OCI-LY3 (cell line): ENCODE results near the gene GOLGA8T.
"Not testable (repeated sequence)": the region's sequence is repeated elsewhere in the genome, so short reads cannot be mapped to it uniquely, and the experiment has no call there.

Experiments used
- EZH2phosphoT487 ChIP-seq: fragments of 200-600 bp; shearing (Covaris generic); IDR thresholded peaks from 2 replicates; pipeline ENCODE4 v1.6.1; 2018; ENCODE audit warnings: antibody characterized with exemption, mixed run types, low read depth
- TF ChIP-seq, protein P1 (sequence below): fragments of 200-600, 300-600 bp; sonication (generic); IDR thresholded peaks from 2 replicates; pipeline ENCODE4 v1.5.1; 2014; ENCODE audit warnings: antibody characterized with exemption, low read length, low read depth

DNA sequence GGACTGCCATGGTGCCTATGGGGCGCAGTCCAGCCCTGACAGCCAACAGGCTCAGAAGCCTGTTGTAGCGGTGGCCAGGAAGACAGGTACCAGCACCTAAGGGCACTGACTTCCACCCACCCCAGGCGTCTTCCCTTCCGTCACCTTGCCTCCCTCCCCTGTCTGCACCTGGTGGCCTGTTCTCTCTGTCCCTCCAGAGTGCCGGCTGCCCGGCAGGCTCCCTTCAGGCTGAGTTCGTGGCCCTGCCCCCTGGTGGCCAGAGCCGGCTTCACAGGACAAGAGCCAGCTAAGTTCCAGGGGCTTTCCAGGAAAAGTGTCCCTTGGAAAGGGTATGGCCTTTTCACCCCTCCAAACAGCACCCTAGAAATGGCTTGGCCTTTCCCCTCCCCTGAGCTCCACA, 15.0 kb downstream of the GOLGA8T start:
- TF ChIP-seq, protein P1, sequence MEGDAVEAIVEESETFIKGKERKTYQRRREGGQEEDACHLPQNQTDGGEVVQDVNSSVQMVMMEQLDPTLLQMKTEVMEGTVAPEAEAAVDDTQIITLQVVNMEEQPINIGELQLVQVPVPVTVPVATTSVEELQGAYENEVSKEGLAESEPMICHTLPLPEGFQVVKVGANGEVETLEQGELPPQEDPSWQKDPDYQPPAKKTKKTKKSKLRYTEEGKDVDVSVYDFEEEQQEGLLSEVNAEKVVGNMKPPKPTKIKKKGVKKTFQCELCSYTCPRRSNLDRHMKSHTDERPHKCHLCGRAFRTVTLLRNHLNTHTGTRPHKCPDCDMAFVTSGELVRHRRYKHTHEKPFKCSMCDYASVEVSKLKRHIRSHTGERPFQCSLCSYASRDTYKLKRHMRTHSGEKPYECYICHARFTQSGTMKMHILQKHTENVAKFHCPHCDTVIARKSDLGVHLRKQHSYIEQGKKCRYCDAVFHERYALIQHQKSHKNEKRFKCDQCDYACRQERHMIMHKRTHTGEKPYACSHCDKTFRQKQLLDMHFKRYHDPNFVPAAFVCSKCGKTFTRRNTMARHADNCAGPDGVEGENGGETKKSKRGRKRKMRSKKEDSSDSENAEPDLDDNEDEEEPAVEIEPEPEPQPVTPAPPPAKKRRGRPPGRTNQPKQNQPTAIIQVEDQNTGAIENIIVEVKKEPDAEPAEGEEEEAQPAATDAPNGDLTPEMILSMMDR: not testable (repeated sequence)
- TF ChIP-seq EZH2phosphoT487: not testable (repeated sequence)
